ENCODE data around the gene PRKCE. TPM values are rescaled to one million over a fixed set of nuclear protein-coding genes. Genes with fewer than 3 reads are reported as not detected.
A peak's percentile ranks its signal among the peaks of the same experiment; 100 is the strongest.

Gene PRKCE
- total and polyA plus RNA-seq, 4 experiments from 2014 or later, result 1.8 to 21.7 (median 11.0) TPM

DNA sequence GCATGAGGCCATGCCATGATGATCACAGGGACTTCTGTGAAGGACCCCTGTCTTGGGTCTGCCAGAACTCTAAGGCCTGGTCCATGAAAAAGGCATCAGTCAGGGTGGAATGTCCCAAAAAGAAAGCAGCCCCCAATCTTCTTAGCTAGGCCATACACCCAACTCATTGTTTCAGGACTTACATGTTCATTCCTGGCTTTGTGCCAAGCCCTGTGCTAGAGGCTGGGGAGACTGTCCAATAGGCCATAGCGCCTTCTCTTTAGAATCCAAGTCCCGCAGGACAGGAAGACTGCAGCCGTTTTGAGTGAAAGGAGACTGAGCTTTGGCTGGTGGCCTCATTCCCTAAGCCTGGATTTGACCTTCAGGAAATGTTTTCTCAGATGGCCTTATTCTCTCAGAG is 247.3 kb downstream of the PRKCE start:
- no peaks in the 10 kb centered on the region for H3K9me3 ChIP-seq (ENCODE audit: control insufficient read depth in 1 of 2, low read length in 2 of 2)
- H3K4me3 Mint-ChIP-seq, result no peak overlapping the region
- H3K4me1 ChIP-seq (ENCODE audit: insufficient read depth, low read length), result no peaks in the 10 kb centered on the region
- DNase-seq, result no peak
- no peak overlapping the region for H3K4me3 ChIP-seq (ENCODE audit: low read length in 2 of 2)
- H3K27ac ChIP-seq (ENCODE audit: low read depth, low read length), result no peak overlapping the region
- no peaks in the 10 kb centered on the region for H3K36me3 Mint-ChIP-seq
- ChIA-PET POLR2A (ENCODE audit: partially characterized antibody) (no interaction called here), CTCF (ENCODE audit: partially characterized antibody) (no interaction called here)
- no peaks in the 10 kb centered on the region for H3K27me3 ChIP-seq (ENCODE audit: insufficient read depth, low read length)
- no peaks in the 10 kb centered on the region for H3K27me3 Mint-ChIP-seq
- intact Hi-C loops (cut with micrococcal nuclease), result no loop called here
- H3K9me3 Mint-ChIP-seq, result no peaks in the 10 kb centered on the region
- H3K27ac Mint-ChIP-seq, result no peak overlapping the region
- no peaks in the 10 kb centered on the region for H3K36me3 ChIP-seq (ENCODE audit: insufficient read depth, low read length)
- H3K4me1 Mint-ChIP-seq, result peaks cover 0 to 2% (median under 1%) of the 10 kb centered on the region in 4 donors

DNA sequence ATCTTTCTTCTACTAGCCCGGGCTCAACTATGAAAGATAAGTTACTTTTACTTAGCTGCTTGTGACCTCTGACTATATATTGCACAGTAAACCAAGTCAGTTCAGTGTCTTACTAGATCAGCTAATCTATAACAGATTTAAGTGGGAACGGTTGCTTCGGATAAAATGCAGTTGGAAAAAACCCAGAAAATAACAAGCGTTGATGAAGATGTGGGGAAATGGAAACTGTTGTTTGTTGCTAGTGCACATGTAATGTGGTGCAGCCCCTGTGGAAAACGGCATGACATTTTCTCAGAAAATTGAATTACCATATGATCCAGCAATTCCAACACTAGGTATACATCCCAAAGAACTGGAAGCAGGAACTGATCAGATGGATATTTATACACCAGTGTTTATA is 248.5 kb downstream of the PRKCE start:
- intact Hi-C loops (cut with micrococcal nuclease), result no loop called here
- Mint-ChIP-seq H3K4me1 (peaks cover 0 to 1% (median 0%) of the 10 kb centered on the region in 4 donors), H3K4me3 (no peak overlapping the region), H3K27ac (no peak overlapping the region), H3K27me3 (no peaks in the 10 kb centered on the region), H3K36me3 (no peaks in the 10 kb centered on the region), H3K9me3 (no peaks in the 10 kb centered on the region)
- Histone ChIP-seq H3K36me3 (ENCODE audit: insufficient read depth, low read length) (no peaks in the 10 kb centered on the region), H3K27ac (ENCODE audit: low read depth, low read length) (no peak overlapping the region), H3K4me3 (ENCODE audit: low read length in 2 of 2) (no peak overlapping the region), H3K4me1 (ENCODE audit: insufficient read depth, low read length) (no peaks in the 10 kb centered on the region), H3K9me3 (ENCODE audit: control insufficient read depth in 1 of 2, low read length in 2 of 2) (no peaks in the 10 kb centered on the region), H3K27me3 (ENCODE audit: insufficient read depth, low read length) (no peaks in the 10 kb centered on the region)
- ChIA-PET CTCF (ENCODE audit: partially characterized antibody) (no interaction called here), POLR2A (ENCODE audit: partially characterized antibody) (no interaction called here)
- no peak for DNase-seq

DNA sequence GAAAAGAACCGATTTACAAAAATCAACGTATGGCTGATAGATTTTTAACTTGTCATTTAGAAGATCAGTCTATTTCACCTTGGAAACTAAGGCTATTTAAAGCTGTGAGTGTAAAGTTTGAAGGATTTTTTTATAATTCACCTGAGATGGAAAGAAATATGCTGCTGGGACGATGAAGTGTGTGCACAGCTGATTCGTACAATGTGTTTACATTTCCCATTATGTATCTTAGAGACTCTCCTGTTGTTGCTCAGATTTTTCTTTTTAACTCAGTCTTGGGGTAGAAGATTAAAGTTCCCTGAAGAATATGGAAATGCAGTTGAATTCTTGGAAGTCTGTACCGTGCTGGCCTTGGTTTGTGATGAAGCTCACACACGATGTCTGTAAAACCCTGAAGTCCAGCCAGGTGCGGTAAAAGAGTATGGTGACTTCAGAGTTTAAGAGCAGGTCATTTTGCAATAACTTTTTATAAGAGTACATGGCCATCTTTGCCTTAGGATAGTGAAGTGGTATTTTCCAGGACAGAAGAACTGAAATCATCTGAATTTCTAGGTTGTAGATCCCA is 250.1 kb downstream of the PRKCE start:
- Mint-ChIP-seq H3K9me3 (no peaks in the 10 kb centered on the region), H3K4me3 (no peak overlapping the region), H3K27me3 (no peaks in the 10 kb centered on the region), H3K27ac (no peak overlapping the region), H3K4me1 (no peaks in the 10 kb centered on the region), H3K36me3 (no peaks in the 10 kb centered on the region)
- Histone ChIP-seq H3K27me3 (ENCODE audit: insufficient read depth, low read length) (no peaks in the 10 kb centered on the region), H3K9me3 (ENCODE audit: control insufficient read depth in 1 of 2, low read length in 2 of 2) (no peaks in the 10 kb centered on the region), H3K27ac (ENCODE audit: low read depth, low read length) (no peak overlapping the region), H3K36me3 (ENCODE audit: insufficient read depth, low read length) (no peaks in the 10 kb centered on the region), H3K4me1 (ENCODE audit: insufficient read depth, low read length) (no peaks in the 10 kb centered on the region), H3K4me3 (ENCODE audit: low read length in 2 of 2) (no peak overlapping the region)
- POLR2A ChIA-PET (ENCODE audit: partially characterized antibody), result no interaction called here
- CTCF ChIA-PET (ENCODE audit: partially characterized antibody), result no interaction called here
- intact Hi-C loops (cut with micrococcal nuclease), result no loop called here
- no peak for DNase-seq

DNA sequence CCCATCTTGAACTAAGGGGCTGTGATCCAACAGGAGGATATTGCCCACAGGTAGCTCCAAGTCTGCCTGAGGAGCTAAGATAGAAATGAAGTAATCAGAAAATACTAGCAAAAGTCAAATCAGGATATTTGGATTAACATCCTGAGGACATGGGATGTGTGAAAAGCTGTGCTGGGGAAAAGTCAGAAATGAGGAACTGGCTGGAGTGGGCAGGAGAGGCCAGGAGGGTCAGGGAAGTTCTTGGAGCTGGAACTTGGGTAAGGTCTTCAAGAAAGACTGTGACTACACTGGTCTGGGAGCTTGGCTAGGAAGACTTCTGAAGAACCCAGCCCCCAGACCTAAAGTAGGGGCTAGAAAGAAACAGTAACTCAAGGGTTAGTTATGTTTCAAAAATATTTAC is 250.9 kb downstream of the PRKCE start:
- intact Hi-C loops (cut with micrococcal nuclease), result no loop called here
- H3K9me3 Mint-ChIP-seq, result no peaks in the 10 kb centered on the region
- no peak overlapping the region for H3K27ac ChIP-seq (ENCODE audit: low read depth, low read length)

DNA sequence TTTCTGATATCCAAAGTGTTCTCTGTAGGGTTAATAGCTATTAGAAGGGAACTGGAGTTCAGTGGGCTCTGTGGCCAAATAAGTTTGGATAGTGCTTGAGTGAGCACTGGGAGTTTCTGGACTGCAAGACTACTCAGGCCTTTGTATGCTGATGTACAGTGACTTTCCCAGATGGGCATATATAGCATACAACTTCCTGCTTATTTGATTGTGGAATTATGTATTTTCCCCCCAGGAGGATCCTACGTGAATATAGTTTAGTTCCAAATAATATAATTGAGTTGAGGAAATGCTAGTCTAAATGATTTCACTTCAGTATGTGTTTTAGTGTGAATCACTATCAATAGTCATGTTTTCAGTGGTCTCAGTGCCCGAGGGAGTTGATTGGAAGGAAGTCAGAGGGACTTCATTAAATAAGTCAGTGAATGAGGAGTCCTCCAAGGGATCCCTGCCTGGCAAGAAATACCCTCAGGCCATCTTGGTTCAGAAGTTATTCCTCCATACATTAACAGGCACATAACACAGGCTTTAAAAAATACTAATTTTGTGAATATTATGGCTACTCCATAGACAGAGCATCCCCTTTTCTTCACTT is 251.4 kb downstream of the PRKCE start:
- H3K27ac Mint-ChIP-seq, result no peak overlapping the region
- no peak overlapping the region for H3K27ac ChIP-seq (ENCODE audit: low read depth, low read length)
- H3K27me3 Mint-ChIP-seq, result no peaks in the 10 kb centered on the region
- no peaks in the 10 kb centered on the region for H3K9me3 ChIP-seq (ENCODE audit: control insufficient read depth in 1 of 2, low read length in 2 of 2)
- intact Hi-C loops (cut with micrococcal nuclease), result no loop called here
- no peaks in the 10 kb centered on the region for H3K27me3 ChIP-seq (ENCODE audit: insufficient read depth, low read length)
- H3K36me3 Mint-ChIP-seq, result no peaks in the 10 kb centered on the region
- POLR2A ChIA-PET (ENCODE audit: partially characterized antibody), result no interaction called here
- no peak overlapping the region for H3K4me3 ChIP-seq (ENCODE audit: low read length in 2 of 2)
- H3K4me1 Mint-ChIP-seq, result no peaks in the 10 kb centered on the region
- no peaks in the 10 kb centered on the region for H3K36me3 ChIP-seq (ENCODE audit: insufficient read depth, low read length)
- DNase-seq, result no peak
- CTCF ChIA-PET (ENCODE audit: partially characterized antibody), result no interaction called here
- H3K9me3 Mint-ChIP-seq, result no peaks in the 10 kb centered on the region
- H3K4me3 Mint-ChIP-seq, result no peak overlapping the region
- H3K4me1 ChIP-seq (ENCODE audit: insufficient read depth, low read length), result no peaks in the 10 kb centered on the region

More for the DNA sequence above, 250.9 kb downstream of the PRKCE start:
- no peaks in the 10 kb centered on the region for H3K4me1 ChIP-seq (ENCODE audit: insufficient read depth, low read length)
- no peaks in the 10 kb centered on the region for H3K4me1 Mint-ChIP-seq
- H3K9me3 ChIP-seq (ENCODE audit: control insufficient read depth in 1 of 2, low read length in 2 of 2), result no peaks in the 10 kb centered on the region
- no peaks in the 10 kb centered on the region for H3K36me3 ChIP-seq (ENCODE audit: insufficient read depth, low read length)
- POLR2A ChIA-PET (ENCODE audit: partially characterized antibody), result no interaction called here
- H3K36me3 Mint-ChIP-seq, result no peaks in the 10 kb centered on the region
- H3K27me3 ChIP-seq (ENCODE audit: insufficient read depth, low read length), result no peaks in the 10 kb centered on the region
- H3K4me3 Mint-ChIP-seq, result no peak overlapping the region
- no peak overlapping the region for H3K4me3 ChIP-seq (ENCODE audit: low read length in 2 of 2)
- DNase-seq, result no peak
- no peaks in the 10 kb centered on the region for H3K27me3 Mint-ChIP-seq
- CTCF ChIA-PET (ENCODE audit: partially characterized antibody), result no interaction called here
- H3K27ac Mint-ChIP-seq, result peak overlapping the region in 1 of 7 donors; percentile 70

DNA sequence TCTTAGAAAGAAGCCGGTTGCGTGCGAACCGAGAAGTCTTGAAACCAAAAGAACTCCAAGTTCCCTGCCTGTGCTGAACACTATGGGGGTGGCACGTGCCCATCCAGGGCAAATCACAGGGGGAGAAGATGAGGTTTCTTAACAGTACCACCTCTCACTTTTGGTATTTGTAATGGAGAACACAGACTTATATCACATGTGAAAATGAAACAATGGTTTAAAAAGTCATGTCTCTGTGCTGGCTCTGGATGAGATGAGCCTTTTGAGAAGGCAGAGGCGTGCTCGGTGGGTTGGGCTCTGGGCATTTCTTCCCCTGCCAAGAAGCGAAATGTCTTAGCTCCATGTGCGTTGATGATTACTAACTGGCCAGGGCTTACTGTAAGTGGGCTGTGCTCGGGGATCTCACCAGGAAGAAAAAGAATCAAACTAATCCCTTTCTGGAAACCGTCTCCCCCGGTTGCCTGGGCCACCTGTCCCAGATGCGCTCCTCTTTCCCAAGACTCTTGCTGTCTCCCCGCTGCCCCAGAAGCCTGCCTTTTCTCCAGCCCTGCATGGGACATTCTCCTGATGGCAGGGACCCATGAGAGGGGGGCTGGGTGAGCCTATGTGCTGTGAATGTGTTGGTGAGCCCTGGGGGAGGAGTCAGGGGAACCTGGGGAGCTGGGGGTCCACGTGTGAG is 252.9 kb downstream of the PRKCE start:
- CTCF ChIA-PET (ENCODE audit: partially characterized antibody), result no interaction called here
- no peak overlapping the region for H3K27ac ChIP-seq (ENCODE audit: low read depth, low read length)
- H3K27ac Mint-ChIP-seq, result peak overlapping the region in 1 of 7 donors; percentile 42

DNA sequence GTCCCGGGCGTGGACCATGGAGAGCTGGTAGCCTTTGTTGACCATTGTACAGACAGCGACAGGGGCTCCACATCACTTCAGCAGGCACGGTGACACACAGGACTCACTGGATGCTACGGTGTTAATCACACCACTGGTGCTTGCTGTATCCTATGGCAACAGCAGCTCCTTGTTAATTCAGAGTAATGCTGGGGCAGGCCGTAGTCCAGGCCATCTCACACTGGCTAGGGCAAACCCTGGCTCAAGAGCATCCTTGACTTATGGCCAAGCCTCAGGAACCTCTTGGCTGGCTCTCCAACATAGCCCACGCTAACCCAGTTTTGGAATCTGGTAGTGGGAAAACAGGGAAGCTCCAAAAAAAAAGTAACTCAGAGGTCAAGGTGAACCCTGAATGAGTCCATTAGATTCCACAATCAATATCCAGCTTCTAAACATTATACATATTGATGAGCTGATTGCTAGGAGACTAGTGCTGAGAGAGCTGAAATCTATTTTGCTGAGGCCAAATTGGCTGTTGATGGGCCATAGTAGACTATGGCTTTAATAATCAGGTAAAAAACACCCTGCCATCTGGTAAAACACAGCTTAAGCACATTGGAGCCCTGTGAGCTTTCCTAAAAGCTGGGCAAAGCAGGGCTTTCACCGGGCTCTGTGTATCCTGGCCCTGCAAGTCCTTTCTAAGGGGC is 253.6 kb downstream of the PRKCE start:
- intact Hi-C loops (cut with micrococcal nuclease), result no loop called here
- Histone ChIP-seq H3K27me3 (ENCODE audit: insufficient read depth, low read length) (no peaks in the 10 kb centered on the region), H3K27ac (ENCODE audit: low read depth, low read length) (no peak overlapping the region), H3K36me3 (ENCODE audit: insufficient read depth, low read length) (no peaks in the 10 kb centered on the region), H3K4me3 (ENCODE audit: low read length in 2 of 2) (no peak overlapping the region), H3K9me3 (ENCODE audit: control insufficient read depth in 1 of 2, low read length in 2 of 2) (no peaks in the 10 kb centered on the region), H3K4me1 (ENCODE audit: insufficient read depth, low read length) (no peaks in the 10 kb centered on the region)
- Mint-ChIP-seq H3K27ac (no peak overlapping the region), H3K36me3 (no peaks in the 10 kb centered on the region), H3K27me3 (no peaks in the 10 kb centered on the region), H3K4me3 (no peak overlapping the region), H3K4me1 (no peaks in the 10 kb centered on the region), H3K9me3 (no peaks in the 10 kb centered on the region)
- ChIA-PET POLR2A (ENCODE audit: partially characterized antibody) (no interaction called here), CTCF (ENCODE audit: partially characterized antibody) (no interaction called here)
- no peak for DNase-seq

More for the DNA sequence above, 252.9 kb downstream of the PRKCE start:
- Mint-ChIP-seq H3K9me3 (no peaks in the 10 kb centered on the region), H3K4me3 (no peak overlapping the region), H3K36me3 (no peaks in the 10 kb centered on the region), H3K4me1 (no peaks in the 10 kb centered on the region), H3K27me3 (no peaks in the 10 kb centered on the region)
- H3K36me3 ChIP-seq (ENCODE audit: insufficient read depth, low read length), result no peaks in the 10 kb centered on the region
- no peaks in the 10 kb centered on the region for H3K4me1 ChIP-seq (ENCODE audit: insufficient read depth, low read length)
- intact Hi-C loops (cut with micrococcal nuclease), result no loop called here
- H3K27me3 ChIP-seq (ENCODE audit: insufficient read depth, low read length), result no peaks in the 10 kb centered on the region
- H3K9me3 ChIP-seq (ENCODE audit: control insufficient read depth in 1 of 2, low read length in 2 of 2), result no peaks in the 10 kb centered on the region
- no peak for DNase-seq
- POLR2A ChIA-PET (ENCODE audit: partially characterized antibody), result no interaction called here
- no peak overlapping the region for H3K4me3 ChIP-seq (ENCODE audit: low read length in 2 of 2)

Data from CD4-positive, alpha-beta memory T cell (primary cell).